ENCODE results near the gene WFDC1. TPM values are rescaled to one million over a fixed set of nuclear protein-coding genes. Genes with fewer than 3 reads are reported as not detected.

WFDC1 gene
- total RNA-seq, 1 experiment from 2014 or later: not detected

DNA sequence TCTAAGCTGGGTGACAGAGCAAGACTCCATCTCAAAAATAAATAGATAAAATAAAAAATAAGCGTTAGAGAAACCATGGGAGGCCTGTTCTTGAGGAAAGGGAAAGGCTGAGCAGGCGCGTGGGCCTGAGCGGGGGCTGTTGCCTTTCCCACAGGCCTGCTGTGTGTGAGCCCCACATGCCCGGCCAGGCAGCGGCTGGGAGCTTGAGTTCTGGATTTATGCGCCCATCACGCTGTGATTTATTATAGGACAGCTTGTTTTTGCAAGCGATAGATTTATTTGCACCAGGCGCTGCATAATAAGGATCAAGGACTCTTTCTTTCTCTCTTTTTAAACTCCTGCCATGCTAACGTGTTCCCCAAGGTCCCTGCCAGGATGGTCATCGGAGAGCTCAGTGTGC lies 14.8 kb upstream of the WFDC1 start:
- BruUV-seq (replicated peaks): no TSS peak

GRCh38 chr16:84281074-84281473 lies 13.6 kb upstream of the WFDC1 start:
- Histone ChIP-seq H3K4me1 (no peaks in the 10 kb centered on the region), H3K4me3 (ENCODE audit: low read depth, low read length) (no peak overlapping the region), H3K27me3 (replicated peaks; ENCODE audit: control insufficient read depth, insufficient read depth, low read length) (no peaks in the 10 kb centered on the region), H3K36me3 (ENCODE audit: control insufficient read depth, insufficient read depth, low read length) (no peaks in the 10 kb centered on the region), H3K9me3 (no peaks in the 10 kb centered on the region)
- no peaks in the 10 kb centered on the region for H3K27me3 Mint-ChIP-seq (ENCODE audit: insufficient read depth, unreplicated experiment)
- TF ChIP-seq, protein P1, sequence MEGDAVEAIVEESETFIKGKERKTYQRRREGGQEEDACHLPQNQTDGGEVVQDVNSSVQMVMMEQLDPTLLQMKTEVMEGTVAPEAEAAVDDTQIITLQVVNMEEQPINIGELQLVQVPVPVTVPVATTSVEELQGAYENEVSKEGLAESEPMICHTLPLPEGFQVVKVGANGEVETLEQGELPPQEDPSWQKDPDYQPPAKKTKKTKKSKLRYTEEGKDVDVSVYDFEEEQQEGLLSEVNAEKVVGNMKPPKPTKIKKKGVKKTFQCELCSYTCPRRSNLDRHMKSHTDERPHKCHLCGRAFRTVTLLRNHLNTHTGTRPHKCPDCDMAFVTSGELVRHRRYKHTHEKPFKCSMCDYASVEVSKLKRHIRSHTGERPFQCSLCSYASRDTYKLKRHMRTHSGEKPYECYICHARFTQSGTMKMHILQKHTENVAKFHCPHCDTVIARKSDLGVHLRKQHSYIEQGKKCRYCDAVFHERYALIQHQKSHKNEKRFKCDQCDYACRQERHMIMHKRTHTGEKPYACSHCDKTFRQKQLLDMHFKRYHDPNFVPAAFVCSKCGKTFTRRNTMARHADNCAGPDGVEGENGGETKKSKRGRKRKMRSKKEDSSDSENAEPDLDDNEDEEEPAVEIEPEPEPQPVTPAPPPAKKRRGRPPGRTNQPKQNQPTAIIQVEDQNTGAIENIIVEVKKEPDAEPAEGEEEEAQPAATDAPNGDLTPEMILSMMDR (IDR thresholded peaks at IDR 0.05; ENCODE audit: insufficient read depth in 1 of 2, low read depth in 1 of 2, low read length in 1 of 2, severe bottlenecking in 1 of 2, unreplicated experiment in 1 of 2): no peak
- ChIA-PET POLR2A (no interaction called here), CTCF (no interaction called here)
- H3K4me1 Mint-ChIP-seq (ENCODE audit: low read depth, unreplicated experiment): peaks cover 7% of the 10 kb centered on the region
- no peak overlapping the region for H3K4me3 Mint-ChIP-seq (ENCODE audit: unreplicated experiment)
- intact Hi-C loops (cut with micrococcal nuclease; ENCODE audit: unreplicated experiment): no loop called here
- H3K9me3 Mint-ChIP-seq (ENCODE audit: unreplicated experiment): no peaks in the 10 kb centered on the region
- BruUV-seq (replicated peaks): no TSS peak
- H3K36me3 Mint-ChIP-seq (ENCODE audit: insufficient read depth, unreplicated experiment): no peaks in the 10 kb centered on the region
- no peak overlapping the region for H3K27ac Mint-ChIP-seq (ENCODE audit: unreplicated experiment)
- DNase-seq: peak in 1 of 2 experiments; percentile 57

More for the DNA sequence above, 14.8 kb upstream of the WFDC1 start:
- Histone ChIP-seq H3K27me3 (replicated peaks; ENCODE audit: control insufficient read depth, insufficient read depth, low read length) (no peaks in the 10 kb centered on the region), H3K4me3 (ENCODE audit: low read depth, low read length) (no peak overlapping the region), H3K9me3 (no peaks in the 10 kb centered on the region), H3K4me1 (no peaks in the 10 kb centered on the region), H3K36me3 (ENCODE audit: control insufficient read depth, insufficient read depth, low read length) (no peaks in the 10 kb centered on the region)
- H3K4me1 Mint-ChIP-seq (ENCODE audit: low read depth, unreplicated experiment): peaks cover 7% of the 10 kb centered on the region
- CTCF ChIA-PET: no interaction called here
- POLR2A ChIA-PET: no interaction called here
- H3K36me3 Mint-ChIP-seq (ENCODE audit: insufficient read depth, unreplicated experiment): no peaks in the 10 kb centered on the region
- no peak overlapping the region for H3K4me3 Mint-ChIP-seq (ENCODE audit: unreplicated experiment)
- TF ChIP-seq, protein P1 (IDR thresholded peaks at IDR 0.05; ENCODE audit: insufficient read depth in 1 of 2, low read depth in 1 of 2, low read length in 1 of 2, severe bottlenecking in 1 of 2, unreplicated experiment in 1 of 2): no peak
- no peaks in the 10 kb centered on the region for H3K9me3 Mint-ChIP-seq (ENCODE audit: unreplicated experiment)
- DNase-seq: no peak
- intact Hi-C loops (cut with micrococcal nuclease; ENCODE audit: unreplicated experiment): loop anchor here (5.0 to 10.0 kb wide), 2 partner anchors 85 to 187 kb away; partner anchors contain the start of gene ATP2C2
- peaks cover 4% of the 10 kb centered on the region for H3K27me3 Mint-ChIP-seq (ENCODE audit: insufficient read depth, unreplicated experiment)
- no peak overlapping the region for H3K27ac Mint-ChIP-seq (ENCODE audit: unreplicated experiment)

DNA sequence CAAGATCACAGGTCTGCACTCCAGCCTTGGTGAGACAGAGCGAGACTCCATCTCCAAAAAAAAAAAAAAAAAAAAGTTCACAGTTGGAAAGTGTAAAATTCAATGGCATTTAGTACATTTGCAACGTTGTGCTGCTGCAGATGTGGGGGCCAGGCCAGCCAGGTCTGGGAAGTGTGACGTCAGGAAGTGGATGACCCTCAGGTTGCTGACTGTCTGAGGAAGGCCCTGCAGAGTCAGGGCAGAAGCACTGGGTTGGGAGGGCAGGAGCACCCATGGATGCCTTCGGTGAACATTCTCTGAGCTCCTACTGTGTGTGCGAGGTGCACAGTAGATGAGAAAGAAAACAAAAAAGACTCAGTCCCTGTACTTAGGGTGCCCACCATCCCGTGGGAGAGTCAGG lies 12.1 kb upstream of the WFDC1 start:
- H3K4me1 Mint-ChIP-seq (ENCODE audit: low read depth, unreplicated experiment): peaks cover 7% of the 10 kb centered on the region
- no peak for DNase-seq
- Histone ChIP-seq H3K9me3 (no peaks in the 10 kb centered on the region), H3K4me3 (ENCODE audit: low read depth, low read length) (no peak overlapping the region), H3K36me3 (ENCODE audit: control insufficient read depth, insufficient read depth, low read length) (no peaks in the 10 kb centered on the region), H3K27me3 (replicated peaks; ENCODE audit: control insufficient read depth, insufficient read depth, low read length) (no peaks in the 10 kb centered on the region), H3K4me1 (no peaks in the 10 kb centered on the region)
- H3K9me3 Mint-ChIP-seq (ENCODE audit: unreplicated experiment): no peaks in the 10 kb centered on the region
- intact Hi-C loops (cut with micrococcal nuclease; ENCODE audit: unreplicated experiment): no loop called here
- H3K36me3 Mint-ChIP-seq (ENCODE audit: insufficient read depth, unreplicated experiment): no peaks in the 10 kb centered on the region
- TF ChIP-seq, protein P1 (IDR thresholded peaks at IDR 0.05; ENCODE audit: insufficient read depth in 1 of 2, low read depth in 1 of 2, low read length in 1 of 2, severe bottlenecking in 1 of 2, unreplicated experiment in 1 of 2): no peak
- H3K27ac Mint-ChIP-seq (ENCODE audit: unreplicated experiment): no peak overlapping the region
- no TSS peak for BruUV-seq (replicated peaks)
- H3K27me3 Mint-ChIP-seq (ENCODE audit: insufficient read depth, unreplicated experiment): peaks cover under 1% of the 10 kb centered on the region
- ChIA-PET POLR2A (no interaction called here), CTCF (no interaction called here)
- no peak overlapping the region for H3K4me3 Mint-ChIP-seq (ENCODE audit: unreplicated experiment)

Data from Caco-2 (cell line).